H9 (cell line): ENCODE data around the gene TDP2. TPM values are rescaled to one million over a fixed set of nuclear protein-coding genes. Genes with fewer than 3 reads are reported as not detected.
"Not testable (repeated sequence)": the region's sequence is repeated elsewhere in the genome, so short reads cannot be mapped to it uniquely, and the experiment has no call there.

Source experiments
- DNase-seq: peaks from one replicate; pipeline ENCODE4 v3.0.0-alpha.2; 2017
- H2AFZ ChIP-seq: one replicate; pipeline ENCODE4 v1.6.1; 2013; ENCODE audit warnings: mild to moderate bottlenecking, low read length, control low read depth, moderate library complexity
- H2AK5ac ChIP-seq: 2 replicates; pipeline ENCODE4 v1.6.1; 2013; ENCODE audit warnings: low read length, control low read depth, mixed read lengths; ENCODE audit not compliant: insufficient read length
- H2BK120ac ChIP-seq: one replicate; pipeline ENCODE4 v1.6.1; 2013; ENCODE audit warnings: low read depth, mild to moderate bottlenecking, low read length, control low read depth, inconsistent platforms; ENCODE audit not compliant: poor library complexity, severe bottlenecking
- H2BK12ac ChIP-seq: 2 replicates; pipeline ENCODE4 v1.6.1; 2013; ENCODE audit warnings: low read length, control low read depth, mixed read lengths, low read depth; ENCODE audit not compliant: insufficient read length
- H2BK15ac ChIP-seq: 2 replicates; pipeline ENCODE4 v1.6.1; 2013; ENCODE audit warnings: low read depth, low read length, control low read depth
- H2BK20ac ChIP-seq: one replicate; pipeline ENCODE4 v1.6.1; 2013; ENCODE audit warnings: low read depth, mild to moderate bottlenecking, low read length, control low read depth, inconsistent platforms; ENCODE audit not compliant: poor library complexity, severe bottlenecking
- H2BK5ac ChIP-seq: 2 replicates; pipeline ENCODE4 v1.6.1; 2013; ENCODE audit warnings: low read length, control low read depth, mixed read lengths; ENCODE audit not compliant: insufficient read length
- H3K14ac ChIP-seq: 2 replicates; pipeline ENCODE4 v1.6.1; 2013; ENCODE audit warnings: low read length, control low read depth; ENCODE audit not compliant: insufficient read depth
- H3K18ac ChIP-seq: 2 replicates; pipeline ENCODE4 v1.6.1; 2013; ENCODE audit warnings: low read depth, mild to moderate bottlenecking, mixed read lengths, low read length, control low read depth; ENCODE audit not compliant: insufficient read length
- H3K23ac ChIP-seq: 2 replicates; pipeline ENCODE4 v1.6.1; 2013; ENCODE audit warnings: low read length, control low read depth, mixed read lengths, low read depth; ENCODE audit not compliant: insufficient read length
- H3K23me2 ChIP-seq: 2 replicates; pipeline ENCODE4 v1.6.1; 2013; ENCODE audit warnings: low read depth, mild to moderate bottlenecking, mixed read lengths, low read length, control low read depth; ENCODE audit not compliant: insufficient read length, poor library complexity, severe bottlenecking
- H3K27ac ChIP-seq: 2 replicates; pipeline ENCODE4 v1.5.1; 2013; ENCODE audit warnings: low read length, control low read depth, mixed read lengths, low read depth; ENCODE audit not compliant: insufficient read length
- H3K27me3 ChIP-seq: 2 replicates; pipeline ENCODE4 v1.6.1; 2013; ENCODE audit warnings: low read length, control low read depth, inconsistent platforms; ENCODE audit not compliant: insufficient read depth
- H3K4ac ChIP-seq: 2 replicates; pipeline ENCODE4 v1.6.1; 2013; ENCODE audit warnings: low read depth, mild to moderate bottlenecking, control low read depth, inconsistent platforms, low read length, moderate library complexity
- H3K4me1 ChIP-seq: 2 replicates; pipeline ENCODE4 v1.6.1; 2013; ENCODE audit warnings: low read length, control low read depth, inconsistent platforms; ENCODE audit not compliant: insufficient read depth
- H3K4me2 ChIP-seq: 2 replicates; pipeline ENCODE4 v1.6.1; 2013; ENCODE audit warnings: low read length, control low read depth, mixed read lengths; ENCODE audit not compliant: insufficient read length, insufficient read depth
- H3K56ac ChIP-seq: 2 replicates; pipeline ENCODE4 v1.6.1; 2013; ENCODE audit warnings: low read depth, mild to moderate bottlenecking, mixed read lengths, low read length, control low read depth; ENCODE audit not compliant: insufficient read length
- H3K79me1 ChIP-seq: 2 replicates; pipeline ENCODE4 v1.6.1; 2013; ENCODE audit warnings: low read depth, mild to moderate bottlenecking, moderate library complexity, low read length, control low read depth, inconsistent platforms; ENCODE audit not compliant: insufficient read depth, poor library complexity, severe bottlenecking
- H3K79me2 ChIP-seq: 2 replicates; pipeline ENCODE4 v1.6.1; 2013; ENCODE audit warnings: low read length, control low read depth, inconsistent platforms; ENCODE audit not compliant: insufficient read depth
- H3K9ac ChIP-seq: 2 replicates; pipeline ENCODE4 v1.6.1; 2013; ENCODE audit warnings: low read length, control low read depth, mixed read lengths; ENCODE audit not compliant: insufficient read length; ENCODE audit errors: extremely low read depth
- H3K9me3 ChIP-seq: one replicate; pipeline ENCODE4 v1.6.1; 2013; ENCODE audit warnings: low read depth, low read length, inconsistent platforms; ENCODE audit not compliant: control insufficient read depth
- H3T11ph ChIP-seq: one replicate; pipeline ENCODE4 v1.6.1; 2013; ENCODE audit warnings: mild to moderate bottlenecking, low read length, control low read depth, inconsistent platforms
- H4K20me1 ChIP-seq: one replicate; pipeline ENCODE4 v1.6.1; 2013; ENCODE audit not compliant: control insufficient read depth, insufficient read length, insufficient read depth
- H4K5ac ChIP-seq: 2 replicates; pipeline ENCODE4 v1.6.1; 2013; ENCODE audit warnings: low read depth, mild to moderate bottlenecking, mixed read lengths, low read length, control low read depth; ENCODE audit not compliant: insufficient read length
- H4K8ac ChIP-seq: replicated peaks from 2 replicates; pipeline ENCODE4 v1.6.1; 2013; ENCODE audit warnings: low read length, control low read depth, mixed read lengths, low read depth; ENCODE audit not compliant: insufficient read length
- H4K91ac ChIP-seq: 2 replicates; pipeline ENCODE4 v1.6.1; 2013; ENCODE audit warnings: low read depth, mild to moderate bottlenecking, moderate library complexity, mixed read lengths, low read length, control low read depth; ENCODE audit not compliant: insufficient read length
- H3K27ac Mint-ChIP-seq, 3 experiments: 2 replicates in 2 of 3; 3 replicates in 1 of 3; pipeline ENCODE4 v1.8.0; 2020 to 2021; ENCODE audit warnings: mixed read lengths in 3 of 3, mild to moderate bottlenecking in 1 of 3, moderate library complexity in 1 of 3
- H3K27me3 Mint-ChIP-seq: 2 replicates; pipeline ENCODE4 v1.8.0; 2021; ENCODE audit warnings: low read depth, mild to moderate bottlenecking, moderate library complexity, mixed read lengths
- H3K36me3 Mint-ChIP-seq, 3 experiments: 2 replicates in 2 of 3; 3 replicates in 1 of 3; pipeline ENCODE4 v1.8.0; 2020 to 2021; ENCODE audit warnings: low read depth in 3 of 3, mixed read lengths in 3 of 3; ENCODE audit not compliant: insufficient read depth in 1 of 3
- H3K4me1 Mint-ChIP-seq, 2 experiments: 2 replicates each; pipeline ENCODE4 v1.8.0; 2020; ENCODE audit warnings: mixed read lengths in 2 of 2
- H3K4me3 Mint-ChIP-seq, 2 experiments: 2 replicates in 1 of 2; 3 replicates in 1 of 2; pipeline ENCODE4 v1.8.0; 2020 to 2021; ENCODE audit warnings: mild to moderate bottlenecking in 2 of 2, mixed read lengths in 2 of 2, moderate library complexity in 1 of 2
- H3K9me3 Mint-ChIP-seq, 2 experiments: 2 replicates in 1 of 2; 3 replicates in 1 of 2; pipeline ENCODE4 v1.8.0; 2020; ENCODE audit warnings: mild to moderate bottlenecking in 2 of 2, mixed read lengths in 2 of 2, moderate library complexity in 1 of 2
- CTCF ChIP-seq: fragments of 200-600 bp; sonication (generic); conservative IDR thresholded peaks from 3 replicates; pipeline ENCODE4 v1.8.0; 2021; ENCODE audit warnings: antibody characterized with exemption, mild to moderate bottlenecking
- WGBS: extraction: QIAGEN DNeasy Blood & Tissue Kit; methylation state at CpG from one replicate; pipeline ENCODE4 v1.1.7; 2013; ENCODE audit warnings: missing lambda C conversion rate, low lambda C conversion rate, mixed read lengths; ENCODE audit not compliant: insufficient read length; ENCODE audit errors: extremely low coverage; 5-methylcytosine and 5-hydroxymethylcytosine counted together
- total RNA-seq: library from RNA; stranded (reverse); gene quantifications from 2 replicates; pipeline ENCODE4 v1.2.1, GENCODE V29; 2021

Gene TDP2
- total RNA-seq, 1 experiment from 2014 or later: 55.6 TPM

- peaks cover 3% of the 10 kb centered on the region for H3K27me3 Mint-ChIP-seq
- Histone ChIP-seq H4K20me1 (no peaks in the 10 kb centered on the region), H2BK120ac (no peak overlapping the region), H3K14ac (no peak overlapping the region), H3K9me3 (no peaks in the 10 kb centered on the region), H4K8ac (no peak overlapping the region), H2BK15ac (no peak overlapping the region), H3K18ac (no peak overlapping the region), H2AFZ (no peak overlapping the region), H3K27me3 (no peaks in the 10 kb centered on the region), H3K23me2 (no peaks in the 10 kb centered on the region), H3K56ac (no peak overlapping the region), H2BK5ac (no peak overlapping the region), H3K4me2 (no peak overlapping the region), H3K4me1 (peaks cover 2% of the 10 kb centered on the region; the same call in 1 of the 2 replicates), H3K79me1 (no peaks in the 10 kb centered on the region), H3K23ac (no peak overlapping the region), H3K27ac (no peak overlapping the region), H3K79me2 (no peaks in the 10 kb centered on the region), H2BK20ac (no peak overlapping the region), H3K4ac (no peak overlapping the region), H2AK5ac (no peak overlapping the region), H4K5ac (no peak overlapping the region), H4K91ac (no peak overlapping the region), H3T11ph (no peak overlapping the region), H3K9ac (no peak overlapping the region), H2BK12ac (no peak overlapping the region)
- DNase-seq: no peak
- H3K4me1 Mint-ChIP-seq: peaks cover 40 to 41% of the 10 kb centered on the region in 2 experiments
- H3K27ac Mint-ChIP-seq: peak overlapping the region in 1 of 3 experiments; percentile 40; a peak in 1 of 7 replicates
- no peak overlapping the region for H3K4me3 Mint-ChIP-seq
- H3K9me3 Mint-ChIP-seq: peaks cover 2 to 10% of the 10 kb centered on the region in 2 experiments
- no peak for TF ChIP-seq CTCF
- peaks cover 8 to 30% (median 16%) of the 10 kb centered on the region in 3 experiments for H3K36me3 Mint-ChIP-seq
- no CpG with 5 or more reads among the region's 7 CpGs for WGBS
These were observed 13.9 kb upstream of the TDP2 start for GRCh38 chr6:24680582-24680981.

- not testable (repeated sequence) for H3K27ac ChIP-seq, H2AK5ac ChIP-seq, H3T11ph ChIP-seq, H2BK15ac ChIP-seq, H4K8ac ChIP-seq, H3K79me2 ChIP-seq, H3K23me2 ChIP-seq, H3K23ac ChIP-seq, H3K56ac ChIP-seq, H2BK5ac ChIP-seq, H4K5ac ChIP-seq, DNase-seq, H3K27me3 ChIP-seq, H3K79me1 ChIP-seq, H4K91ac ChIP-seq, H4K20me1 ChIP-seq, H3K14ac ChIP-seq, H2AFZ ChIP-seq, H3K4ac ChIP-seq, H3K18ac ChIP-seq, H3K4me1 ChIP-seq, H2BK12ac ChIP-seq, H3K27ac Mint-ChIP-seq, H3K4me2 ChIP-seq, H3K9ac ChIP-seq, H2BK20ac ChIP-seq, H3K4me3 Mint-ChIP-seq, H2BK120ac ChIP-seq, H3K9me3 ChIP-seq, H3K27me3 Mint-ChIP-seq
- WGBS: no CpG with 5 or more reads among the region's 11 CpGs
- peaks cover 24 to 44% (median 29%) of the 10 kb centered on the region in 3 experiments for H3K36me3 Mint-ChIP-seq
- peaks cover 18 to 25% of the 10 kb centered on the region in 2 experiments for H3K9me3 Mint-ChIP-seq
- H3K4me1 Mint-ChIP-seq: peaks cover 30 to 31% of the 10 kb centered on the region in 2 experiments
These were observed 12.2 kb upstream of the TDP2 start for GRCh38 chr6:24678792-24679352.
